Glutamatergic neuron (in vitro differentiated cells): Measurements from ENCODE around the gene PRR5L. TPM values are rescaled to one million over a fixed set of nuclear protein-coding genes. Genes with fewer than 3 reads are reported as not detected.

Source experiments
- DNase-seq: peaks from one replicate; pipeline ENCODE4 v3.0.0; 2022
- H3K27ac Mint-ChIP-seq: one replicate; pipeline ENCODE4 v1.8.0; 2020; ENCODE audit warnings: mild to moderate bottlenecking, mixed read lengths, inconsistent platforms; ENCODE audit not compliant: unreplicated experiment
- H3K27me3 Mint-ChIP-seq: one replicate; pipeline ENCODE4 v1.8.0; 2020; ENCODE audit warnings: mild to moderate bottlenecking, moderate library complexity, mixed read lengths, inconsistent platforms; ENCODE audit not compliant: unreplicated experiment
- H3K36me3 Mint-ChIP-seq: one replicate; pipeline ENCODE4 v1.8.0; 2020; ENCODE audit warnings: mild to moderate bottlenecking, mixed read lengths, inconsistent platforms; ENCODE audit not compliant: unreplicated experiment
- H3K4me1 Mint-ChIP-seq: one replicate; pipeline ENCODE4 v1.8.0; 2020; ENCODE audit warnings: mild to moderate bottlenecking, low read depth, mixed read lengths, inconsistent platforms; ENCODE audit not compliant: unreplicated experiment
- H3K4me3 Mint-ChIP-seq: one replicate; pipeline ENCODE4 v1.8.0; 2020; ENCODE audit warnings: mild to moderate bottlenecking, mixed read lengths, inconsistent platforms; ENCODE audit not compliant: unreplicated experiment
- H3K9me3 Mint-ChIP-seq: one replicate; pipeline ENCODE4 v1.8.0; 2020; ENCODE audit warnings: mild to moderate bottlenecking, moderate library complexity, mixed read lengths, inconsistent platforms; ENCODE audit not compliant: unreplicated experiment
- CTCF ChIP-seq: fragments of 200-600 bp; sonication (generic); IDR thresholded peaks from one replicate; pipeline ENCODE4 v1.5.0; 2021; ENCODE audit not compliant: partially characterized antibody, unreplicated experiment
- total RNA-seq: library from RNA; stranded (reverse); fragmentation: NEBNext Ultra II Directional; extraction: Animal tissue kit (Norgen Biotek cat#: 25700); gene quantifications from one replicate; pipeline ENCODE4 v1.2.1, GENCODE V29; 2021; ENCODE audit not compliant: unreplicated experiment

Gene PRR5L
- total RNA-seq, 1 donor from 2014 or later = 1.6 TPM

DNA sequence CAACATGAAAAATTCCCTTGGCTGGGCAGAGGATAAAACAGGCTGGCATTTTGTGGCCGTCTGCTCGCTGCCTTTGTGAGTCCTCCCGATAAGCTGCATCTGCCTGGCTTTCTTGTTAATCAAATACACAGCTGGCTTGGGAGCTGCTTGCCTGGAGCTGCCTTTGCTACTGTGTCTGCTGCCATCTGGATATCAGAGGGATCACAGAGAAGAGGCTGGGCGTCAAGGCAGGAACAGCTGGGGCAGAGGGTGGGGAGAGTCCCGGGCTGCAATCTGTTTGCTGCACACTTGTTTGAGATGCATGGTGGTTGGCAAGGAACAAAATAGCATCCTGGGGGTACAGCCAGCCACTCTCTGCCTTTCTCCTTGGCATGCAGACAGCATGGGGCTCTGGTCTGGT is 42.9 kb upstream of the PRR5L start:
- Mint-ChIP-seq H3K27ac (peak overlapping the region; percentile 97), H3K27me3 (peaks cover 14% of the 10 kb centered on the region), H3K9me3 (peaks cover 20% of the 10 kb centered on the region), H3K4me1 (peaks cover 31% of the 10 kb centered on the region), H3K4me3 (peak overlapping the region; percentile 67), H3K36me3 (peaks cover 11% of the 10 kb centered on the region)
- peak; percentile 78 for DNase-seq
- TF ChIP-seq CTCF = no peak

- DNase-seq = no peak
- H3K4me3 Mint-ChIP-seq = no peak overlapping the region
- no peak overlapping the region for H3K27ac Mint-ChIP-seq
- H3K4me1 Mint-ChIP-seq = peaks cover 41% of the 10 kb centered on the region
- H3K9me3 Mint-ChIP-seq = peaks cover 26% of the 10 kb centered on the region
- H3K36me3 Mint-ChIP-seq = peaks cover 11% of the 10 kb centered on the region
- peaks cover 16% of the 10 kb centered on the region for H3K27me3 Mint-ChIP-seq
- no peak for TF ChIP-seq CTCF
Measured at GRCh38 chr11:36254713-36255112, 41.4 kb upstream of the PRR5L start.

DNA sequence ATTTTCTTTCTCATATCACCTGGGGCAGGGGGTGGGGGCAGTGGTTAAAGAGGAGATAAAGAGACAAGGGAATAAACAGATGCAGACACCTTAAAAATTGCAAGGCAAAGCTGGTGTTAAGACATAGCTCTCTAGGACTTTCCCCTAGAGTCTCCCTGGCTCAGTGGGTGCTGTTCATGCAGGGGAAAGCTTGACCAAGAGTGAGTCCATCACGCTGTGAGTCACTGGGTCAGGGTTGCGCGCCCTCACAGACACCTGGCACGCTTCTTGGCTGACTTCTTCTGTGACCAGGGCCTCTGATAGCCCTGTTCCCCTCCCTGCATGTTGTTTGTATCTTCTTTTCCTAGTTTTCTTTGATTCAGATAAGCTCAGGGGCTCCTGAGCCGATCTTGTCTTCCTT is 38.7 kb upstream of the PRR5L start:
- Mint-ChIP-seq H3K4me1 (peaks cover 38% of the 10 kb centered on the region), H3K9me3 (peaks cover 22% of the 10 kb centered on the region), H3K4me3 (no peak overlapping the region), H3K27me3 (peaks cover 16% of the 10 kb centered on the region), H3K36me3 (no peaks in the 10 kb centered on the region), H3K27ac (peak overlapping the region; percentile 87)
- TF ChIP-seq CTCF = no peak
- DNase-seq = no peak

DNA sequence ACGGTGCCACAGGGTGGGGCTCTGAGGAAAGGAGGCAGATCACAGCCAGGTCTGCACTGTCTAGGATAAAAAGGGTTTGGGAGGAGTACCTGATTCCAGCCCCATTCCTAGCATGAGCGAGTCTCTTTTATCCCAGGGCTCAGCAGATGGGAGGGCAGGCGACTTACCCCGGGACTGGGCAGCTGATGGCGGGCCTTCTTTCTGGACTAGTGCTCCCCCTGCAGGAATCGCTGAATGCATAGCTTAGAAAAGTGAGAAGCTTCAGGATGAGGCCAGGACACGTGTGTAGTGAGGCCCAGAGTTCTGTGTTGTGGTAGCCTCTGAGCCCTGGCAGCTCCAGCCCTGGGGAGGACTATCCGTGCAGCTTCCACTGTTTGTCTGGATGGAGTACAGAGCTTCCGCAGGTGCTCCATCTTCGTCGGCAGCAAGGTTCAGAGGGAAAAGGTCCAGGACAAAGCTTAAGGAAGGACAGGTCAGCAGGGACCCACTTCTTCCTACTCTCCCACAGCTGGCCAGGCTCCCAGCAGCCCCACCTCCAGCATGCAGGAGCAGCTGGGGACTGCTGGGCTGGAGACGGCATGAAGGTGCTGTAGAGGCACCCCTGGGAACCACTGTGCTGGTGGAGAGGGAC is 37.2 kb upstream of the PRR5L start:
- H3K4me1 Mint-ChIP-seq = peaks cover 28% of the 10 kb centered on the region
- peak overlapping the region; percentile 87 for H3K27ac Mint-ChIP-seq
- TF ChIP-seq CTCF = peak; percentile 67
- H3K36me3 Mint-ChIP-seq = no peaks in the 10 kb centered on the region
- peak; percentile 78 for DNase-seq
- no peak overlapping the region for H3K4me3 Mint-ChIP-seq
- H3K9me3 Mint-ChIP-seq = peaks cover 12% of the 10 kb centered on the region
- peaks cover 7% of the 10 kb centered on the region for H3K27me3 Mint-ChIP-seq

- no peak overlapping the region for H3K4me3 Mint-ChIP-seq
- TF ChIP-seq CTCF = no peak
- peaks cover 7% of the 10 kb centered on the region for H3K27me3 Mint-ChIP-seq
- no peak for DNase-seq
- no peaks in the 10 kb centered on the region for H3K36me3 Mint-ChIP-seq
- H3K4me1 Mint-ChIP-seq = peaks cover 34% of the 10 kb centered on the region
- peaks cover 17% of the 10 kb centered on the region for H3K9me3 Mint-ChIP-seq
- H3K27ac Mint-ChIP-seq = no peak overlapping the region
Measured at GRCh38 chr11:36261094-36261493, 35.0 kb upstream of the PRR5L start.
